ENCODE measurements around the gene TCF12.

DNA sequence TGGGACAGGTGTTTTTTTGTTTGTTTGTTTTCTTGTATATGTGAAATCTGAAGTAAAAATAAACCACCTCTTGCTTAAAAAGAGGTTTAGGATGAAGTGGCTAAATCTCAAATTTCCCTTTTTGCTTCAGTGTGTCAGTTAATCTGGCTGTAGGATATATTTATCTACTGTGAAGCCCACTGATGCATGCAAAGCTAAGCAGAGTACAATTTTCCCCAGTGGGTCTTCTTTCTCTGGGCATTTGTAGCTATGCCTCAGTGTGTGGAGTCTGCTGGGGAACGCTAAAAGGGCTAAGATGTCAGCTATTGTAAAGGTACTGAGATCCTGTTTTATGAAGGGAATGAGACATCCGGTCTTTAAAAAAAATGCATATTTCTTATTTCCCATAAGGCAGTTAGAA, 190.6 kb downstream of the TCF12 start:
- TF ChIP-seq, protein P1, sequence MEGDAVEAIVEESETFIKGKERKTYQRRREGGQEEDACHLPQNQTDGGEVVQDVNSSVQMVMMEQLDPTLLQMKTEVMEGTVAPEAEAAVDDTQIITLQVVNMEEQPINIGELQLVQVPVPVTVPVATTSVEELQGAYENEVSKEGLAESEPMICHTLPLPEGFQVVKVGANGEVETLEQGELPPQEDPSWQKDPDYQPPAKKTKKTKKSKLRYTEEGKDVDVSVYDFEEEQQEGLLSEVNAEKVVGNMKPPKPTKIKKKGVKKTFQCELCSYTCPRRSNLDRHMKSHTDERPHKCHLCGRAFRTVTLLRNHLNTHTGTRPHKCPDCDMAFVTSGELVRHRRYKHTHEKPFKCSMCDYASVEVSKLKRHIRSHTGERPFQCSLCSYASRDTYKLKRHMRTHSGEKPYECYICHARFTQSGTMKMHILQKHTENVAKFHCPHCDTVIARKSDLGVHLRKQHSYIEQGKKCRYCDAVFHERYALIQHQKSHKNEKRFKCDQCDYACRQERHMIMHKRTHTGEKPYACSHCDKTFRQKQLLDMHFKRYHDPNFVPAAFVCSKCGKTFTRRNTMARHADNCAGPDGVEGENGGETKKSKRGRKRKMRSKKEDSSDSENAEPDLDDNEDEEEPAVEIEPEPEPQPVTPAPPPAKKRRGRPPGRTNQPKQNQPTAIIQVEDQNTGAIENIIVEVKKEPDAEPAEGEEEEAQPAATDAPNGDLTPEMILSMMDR (IDR thresholded peaks at IDR 0.05; ENCODE audit: low read length) = no peak
- no peak for TF ChIP-seq EZH2 (IDR thresholded peaks at IDR 0.05; ENCODE audit: borderline replicate concordance, low read length)
